GM23338 (cell line): ENCODE data around the gene GALK1.

ENCODE experiments used
- CTCF ChIP-seq, 2 experiments: fragments of 200-600 bp in 1 of 2; sonication (generic) in 1 of 2; conservative IDR thresholded peaks; 2 replicates each; pipeline versions ENCODE4 v1.5.1 to v1.6.1; 2016 to 2017; ENCODE audit warnings: antibody characterized with exemption in 2 of 2, low read depth in 2 of 2, mild to moderate bottlenecking in 2 of 2, moderate library complexity in 1 of 2
- EZH2phosphoT487 ChIP-seq: fragments of 200-600 bp; sonication (generic); IDR thresholded peaks from one replicate; pipeline ENCODE4 v1.8.1; 2018; ENCODE audit warnings: antibody characterized with exemption; ENCODE audit not compliant: unreplicated experiment
- POLR2AphosphoS5 ChIP-seq: IDR thresholded peaks from 2 replicates; pipeline ENCODE4 v1.6.1; 2016; ENCODE audit warnings: antibody characterized with exemption, low read depth
- STAT1 ChIP-seq: IDR thresholded peaks from one replicate; pipeline ENCODE4 v1.6.1; 2016; ENCODE audit warnings: antibody characterized with exemption; ENCODE audit not compliant: unreplicated experiment

DNA sequence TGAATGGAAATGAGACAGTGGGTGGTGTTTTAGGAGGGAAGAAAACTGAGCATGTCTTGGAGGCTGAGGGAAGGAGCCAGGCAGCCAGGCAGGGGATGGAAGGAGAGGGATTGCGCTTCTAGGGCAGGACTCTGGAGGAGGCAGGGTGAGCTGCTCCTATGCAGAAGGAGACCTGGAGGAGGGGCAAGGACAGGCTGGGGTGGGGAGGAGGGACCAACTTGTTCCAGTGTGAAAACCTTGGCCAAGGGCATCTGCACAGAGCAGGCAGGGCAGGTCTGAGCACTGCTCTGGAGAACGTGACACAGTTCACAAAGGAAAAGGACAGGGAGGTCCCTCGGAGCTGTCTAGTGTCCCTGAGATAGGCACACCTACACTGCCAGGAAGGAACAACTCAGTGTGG, 5.5 kb downstream of the GALK1 start:
- TF ChIP-seq CTCF (conservative IDR thresholded peaks at IDR 0.05; ENCODE audit: low read depth in 2 of 2) = no peak
- no peak for TF ChIP-seq EZH2phosphoT487
- no peak for TF ChIP-seq STAT1
- no peak for TF ChIP-seq POLR2AphosphoS5
